ENCODE measurements around the gene NDRG4. TPM values are rescaled to one million over a fixed set of nuclear protein-coding genes. Genes with fewer than 3 reads are reported as not detected.

Gene NDRG4
- total RNA-seq, 1 donor from 2014 or later, result 1.8 TPM

DNA sequence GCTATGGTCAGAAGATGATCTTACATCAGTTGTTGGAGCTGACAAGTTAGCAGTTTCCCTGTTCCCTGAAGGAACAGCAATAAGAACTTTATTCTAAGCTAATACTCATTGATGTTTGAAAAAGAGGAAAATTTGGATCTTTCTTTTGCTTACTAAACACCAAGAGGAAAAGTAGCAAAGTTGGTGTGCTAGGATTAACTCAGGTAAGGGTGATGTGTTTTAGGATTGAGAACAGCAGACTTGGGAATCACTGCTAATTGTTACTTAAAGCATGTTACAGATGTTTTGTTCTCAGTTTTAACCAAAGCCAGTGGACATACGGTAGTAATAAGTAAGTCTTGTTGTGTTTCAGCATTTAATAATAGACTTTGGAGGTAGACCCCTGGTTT lies 19.0 kb downstream of the NDRG4 start:
- Mint-ChIP-seq H3K27ac (no peak overlapping the region), H3K4me1 (peaks cover 22% of the 10 kb centered on the region), H3K4me3 (no peak overlapping the region), H3K9me3 (no peaks in the 10 kb centered on the region), H3K36me3 (ENCODE audit: low read depth) (peaks cover 65% of the 10 kb centered on the region), H3K27me3 (no peaks in the 10 kb centered on the region)
- ChIA-PET POLR2A (interaction anchor here (1.0 to 1.7 kb wide), 2 partner anchors 20 to 110 kb away, joined by 3 to 7 read pairs; partner anchors contain the start of gene CNOT1), CTCF (interaction anchor here (0.9 to 1.3 kb wide), 2 partner anchors 25 to 182 kb away, joined by 3 to 4 read pairs; no protein-coding TSS in a partner anchor)
- DNase-seq (no peak), ATAC-seq (ENCODE audit: low read depth) (no peak)
- intact Hi-C loops (cut with micrococcal nuclease), result loop anchor here (5.0 to 10.0 kb wide), 2 partner anchors 213 to 394 kb away; partner anchors contain the start of genes CFAP20 and GOT2
- TF ChIP-seq, protein P1, sequence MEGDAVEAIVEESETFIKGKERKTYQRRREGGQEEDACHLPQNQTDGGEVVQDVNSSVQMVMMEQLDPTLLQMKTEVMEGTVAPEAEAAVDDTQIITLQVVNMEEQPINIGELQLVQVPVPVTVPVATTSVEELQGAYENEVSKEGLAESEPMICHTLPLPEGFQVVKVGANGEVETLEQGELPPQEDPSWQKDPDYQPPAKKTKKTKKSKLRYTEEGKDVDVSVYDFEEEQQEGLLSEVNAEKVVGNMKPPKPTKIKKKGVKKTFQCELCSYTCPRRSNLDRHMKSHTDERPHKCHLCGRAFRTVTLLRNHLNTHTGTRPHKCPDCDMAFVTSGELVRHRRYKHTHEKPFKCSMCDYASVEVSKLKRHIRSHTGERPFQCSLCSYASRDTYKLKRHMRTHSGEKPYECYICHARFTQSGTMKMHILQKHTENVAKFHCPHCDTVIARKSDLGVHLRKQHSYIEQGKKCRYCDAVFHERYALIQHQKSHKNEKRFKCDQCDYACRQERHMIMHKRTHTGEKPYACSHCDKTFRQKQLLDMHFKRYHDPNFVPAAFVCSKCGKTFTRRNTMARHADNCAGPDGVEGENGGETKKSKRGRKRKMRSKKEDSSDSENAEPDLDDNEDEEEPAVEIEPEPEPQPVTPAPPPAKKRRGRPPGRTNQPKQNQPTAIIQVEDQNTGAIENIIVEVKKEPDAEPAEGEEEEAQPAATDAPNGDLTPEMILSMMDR (IDR thresholded peaks at IDR 0.05), result no peak

DNA sequence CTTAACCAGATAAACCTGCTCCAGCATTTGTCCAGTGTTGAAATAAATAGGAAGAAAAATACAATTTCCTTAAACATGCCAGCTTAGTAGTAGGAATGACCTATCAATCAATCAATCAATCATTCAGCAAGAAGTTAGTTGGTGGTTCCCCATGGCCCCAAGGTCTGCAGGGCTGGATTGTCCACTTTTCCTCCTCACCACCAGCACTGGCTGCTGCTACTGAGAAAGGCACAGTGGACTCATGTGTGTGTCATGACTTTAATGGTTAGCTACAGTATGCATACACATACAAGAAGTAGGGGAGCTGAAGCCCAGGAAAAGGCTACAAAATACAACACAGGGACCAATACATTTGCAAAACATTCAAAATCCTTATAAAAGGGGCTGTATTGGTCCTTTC lies 19.8 kb downstream of the NDRG4 start:
- Mint-ChIP-seq H3K27me3 (no peaks in the 10 kb centered on the region), H3K4me1 (peaks cover 21% of the 10 kb centered on the region), H3K36me3 (ENCODE audit: low read depth) (peaks cover 72% of the 10 kb centered on the region), H3K27ac (no peak overlapping the region), H3K4me3 (no peak overlapping the region), H3K9me3 (no peaks in the 10 kb centered on the region)
- ATAC-seq (ENCODE audit: low read depth) (no peak), DNase-seq (no peak)
- ChIA-PET CTCF (interaction anchor here (0.9 to 1.3 kb wide), 2 partner anchors 24 to 183 kb away, joined by 3 to 4 read pairs; no protein-coding TSS in a partner anchor), POLR2A (interaction anchor here (0.5 to 1.0 kb wide), 2 partner anchors 19 to 1229 kb away, joined by 3 read pairs; no protein-coding TSS in a partner anchor)
- TF ChIP-seq, protein P1 (IDR thresholded peaks at IDR 0.05), result no peak
- intact Hi-C loops (cut with micrococcal nuclease), result loop anchor here (5.0 to 10.0 kb wide), 2 partner anchors 213 to 395 kb away; partner anchors contain the start of genes CFAP20 and GOT2

DNA sequence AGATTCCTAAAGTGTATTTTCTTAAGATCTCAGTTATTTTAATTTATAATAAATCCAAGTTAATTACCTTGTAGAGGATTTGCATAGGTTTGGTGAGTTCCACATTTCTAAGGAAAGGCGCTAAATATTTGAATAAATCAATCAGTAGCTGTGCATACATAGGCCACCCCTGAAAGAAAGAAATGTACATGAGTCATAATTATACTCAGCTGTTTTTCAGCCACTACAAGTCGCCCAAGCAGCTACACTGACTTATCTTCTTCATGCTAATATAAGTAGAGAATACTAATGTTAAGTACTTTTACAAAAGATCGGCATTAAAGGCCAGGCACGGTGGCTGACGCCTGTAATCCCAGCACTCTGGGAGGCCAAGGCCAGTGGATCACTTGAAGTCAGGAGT lies 30.2 kb downstream of the NDRG4 start:
- Mint-ChIP-seq H3K4me3 (no peak overlapping the region), H3K36me3 (ENCODE audit: low read depth) (peaks cover 90% of the 10 kb centered on the region), H3K9me3 (no peaks in the 10 kb centered on the region), H3K4me1 (no peaks in the 10 kb centered on the region), H3K27me3 (no peaks in the 10 kb centered on the region), H3K27ac (no peak overlapping the region)
- TF ChIP-seq, protein P1 (IDR thresholded peaks at IDR 0.05), result no peak
- no peak for ATAC-seq (ENCODE audit: low read depth)
- intact Hi-C loops (cut with micrococcal nuclease), result no loop called here
- POLR2A ChIA-PET, result interaction anchor here (0.7 kb wide), 1 partner anchor 967 kb away, joined by 8 read pairs; no protein-coding TSS in a partner anchor
- no peak for DNase-seq
- CTCF ChIA-PET, result no interaction called here

GRCh38 chr16:58532414-58532813 lies 32.5 kb downstream of the NDRG4 start:
- ChIA-PET POLR2A (no interaction called here), CTCF (no interaction called here)
- Mint-ChIP-seq H3K9me3 (no peaks in the 10 kb centered on the region), H3K27me3 (no peaks in the 10 kb centered on the region), H3K4me1 (no peaks in the 10 kb centered on the region), H3K36me3 (ENCODE audit: low read depth) (peaks cover 91% of the 10 kb centered on the region), H3K4me3 (no peak overlapping the region), H3K27ac (no peak overlapping the region)
- TF ChIP-seq, protein P1 (IDR thresholded peaks at IDR 0.05), result no peak
- ATAC-seq (ENCODE audit: low read depth), result no peak
- intact Hi-C loops (cut with micrococcal nuclease), result loop anchor here (2.0 kb wide), 1 partner anchor 18 kb away; no protein-coding TSS in a partner anchor
- DNase-seq, result no peak

DNA sequence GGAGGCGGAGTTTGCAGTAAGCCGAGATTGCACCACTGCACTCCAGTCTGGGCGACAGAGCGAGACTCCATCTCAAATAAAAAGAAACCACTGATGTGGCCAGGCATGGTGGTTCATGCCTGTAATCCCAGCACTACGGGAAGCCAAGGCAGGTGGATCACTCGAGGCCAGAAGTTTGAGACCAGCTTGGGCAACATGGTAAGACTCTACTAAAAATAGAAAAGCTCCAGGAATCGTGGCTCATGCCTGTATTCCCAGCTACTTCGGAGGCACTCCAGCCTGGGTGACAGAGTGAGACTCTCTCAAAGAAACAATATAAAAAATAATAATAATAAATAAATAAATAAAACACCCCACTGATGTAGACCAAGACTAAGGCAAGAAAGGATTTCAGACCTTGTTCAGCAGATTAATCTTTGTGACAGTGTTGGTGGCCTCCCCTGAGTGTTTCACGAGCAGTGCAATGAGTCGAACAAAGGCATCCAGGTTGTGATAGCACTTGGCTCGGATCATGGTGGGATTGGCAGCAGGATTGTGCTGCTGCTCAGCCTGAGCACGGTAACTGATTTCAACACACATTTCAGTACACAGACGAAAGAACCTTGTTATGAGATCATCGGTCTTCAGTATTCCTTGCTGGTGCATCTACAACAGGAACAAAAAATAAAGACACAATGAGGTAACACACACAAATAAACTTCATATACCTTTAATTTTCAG lies 34.0 kb downstream of the NDRG4 start:
- intact Hi-C loops (cut with micrococcal nuclease), result loop anchor here (2.0 kb wide), 1 partner anchor 17 kb away; no protein-coding TSS in a partner anchor
- no peaks in the 10 kb centered on the region for H3K9me3 Mint-ChIP-seq
- H3K4me1 Mint-ChIP-seq, result no peaks in the 10 kb centered on the region
- ATAC-seq (ENCODE audit: low read depth), result no peak
- H3K27ac Mint-ChIP-seq, result no peak overlapping the region
- H3K27me3 Mint-ChIP-seq, result no peaks in the 10 kb centered on the region
- ChIA-PET POLR2A (interaction anchor here (0.8 kb wide), 1 partner anchor 94 kb away, joined by 3 read pairs; no protein-coding TSS in a partner anchor), CTCF (no interaction called here)
- H3K36me3 Mint-ChIP-seq (ENCODE audit: low read depth), result peaks cover 92% of the 10 kb centered on the region
- no peak overlapping the region for H3K4me3 Mint-ChIP-seq
- TF ChIP-seq, protein P1 (IDR thresholded peaks at IDR 0.05), result no peak
- no peak for DNase-seq
